ENCODE results near the gene HSD17B2. TPM values are rescaled to one million over a fixed set of nuclear protein-coding genes. Genes with fewer than 3 reads are reported as not detected.

The HSD17B2 gene
- total RNA-seq, 1 donor from 2014 or later, result 105 TPM

DNA sequence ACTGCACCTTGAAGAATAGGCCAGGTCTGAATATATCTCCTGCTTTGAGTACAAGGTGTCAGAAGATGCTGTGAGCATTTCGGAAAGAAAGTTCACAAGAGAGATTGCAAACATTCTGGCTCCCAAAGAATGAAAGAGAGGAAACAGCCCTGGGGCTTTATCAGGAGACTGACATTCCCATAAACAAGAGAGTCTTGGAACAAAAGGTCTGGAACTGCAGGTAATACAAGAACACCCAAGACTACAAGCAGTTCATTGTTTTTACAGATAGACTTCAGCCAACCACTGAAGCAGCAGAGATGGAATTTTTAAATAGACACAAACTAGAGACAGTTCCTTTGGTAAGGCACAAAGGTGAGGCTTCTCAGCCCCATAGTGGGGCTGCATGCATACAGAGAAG lies 14.4 kb downstream of the HSD17B2 start:
- no peak for DNase-seq (ENCODE audit: low read depth in 2 of 2)

DNA sequence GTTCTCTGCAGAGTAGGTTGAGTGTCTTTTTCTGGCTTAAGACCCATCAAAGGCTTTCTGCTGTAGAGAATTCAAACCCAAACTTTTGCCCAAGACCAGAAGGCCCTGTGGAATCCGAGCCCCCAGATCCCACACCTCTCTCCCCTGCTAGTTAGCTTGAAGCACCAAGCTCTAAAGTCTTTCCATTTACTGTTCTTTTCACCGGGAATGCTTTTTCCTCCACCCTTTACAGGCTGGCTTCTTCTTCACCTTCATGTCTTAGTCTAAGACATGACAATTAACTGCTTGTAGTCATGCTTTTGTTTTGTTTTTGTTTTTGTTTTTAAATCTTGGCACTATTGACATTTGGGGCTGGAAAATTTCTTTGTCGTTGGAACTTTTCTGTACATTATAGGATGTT lies 15.5 kb downstream of the HSD17B2 start:
- no peak for DNase-seq (ENCODE audit: low read depth in 2 of 2)

DNA sequence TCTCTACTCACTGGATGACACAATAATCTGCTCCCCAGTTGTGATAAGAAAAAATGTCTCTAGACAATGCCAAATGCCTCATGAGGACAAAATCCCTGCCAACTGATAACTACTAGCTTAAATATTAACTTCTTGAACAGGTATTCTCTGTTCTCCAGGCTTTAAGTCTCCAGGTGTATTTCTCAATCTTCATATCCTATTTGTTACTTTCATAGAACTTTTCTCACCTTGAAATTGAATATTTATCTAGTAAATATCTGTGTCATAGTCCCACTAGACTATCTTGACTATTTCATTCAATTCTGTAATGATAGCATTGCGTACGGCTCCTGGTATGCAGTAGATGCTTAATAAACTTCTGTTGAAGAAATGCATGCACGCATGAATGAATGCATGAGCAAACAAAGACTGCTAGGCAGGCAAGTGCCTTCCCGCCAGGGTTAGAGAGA lies 15.9 kb downstream of the HSD17B2 start:
- DNase-seq (ENCODE audit: low read depth in 2 of 2), result no peak

DNA sequence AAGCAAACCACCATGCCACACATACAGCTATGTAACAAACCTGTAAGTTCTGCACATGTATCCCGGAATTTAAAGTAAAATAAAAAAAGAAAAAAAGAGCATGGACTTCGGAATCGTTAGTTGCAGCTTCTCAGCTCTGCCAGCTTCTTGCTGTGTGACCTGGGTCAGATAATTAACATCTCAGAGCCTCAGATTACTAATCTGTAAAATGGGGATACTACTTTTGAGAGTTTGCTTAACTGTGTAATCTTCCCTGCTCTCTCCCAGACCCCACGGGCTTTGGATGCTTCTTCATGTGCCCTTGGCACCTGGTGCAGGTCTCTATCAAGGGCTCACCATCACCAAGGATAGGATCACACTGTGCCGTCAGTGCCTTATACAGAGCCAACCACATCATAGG lies 16.6 kb downstream of the HSD17B2 start:
- DNase-seq (ENCODE audit: low read depth in 2 of 2), result no peak

DNA sequence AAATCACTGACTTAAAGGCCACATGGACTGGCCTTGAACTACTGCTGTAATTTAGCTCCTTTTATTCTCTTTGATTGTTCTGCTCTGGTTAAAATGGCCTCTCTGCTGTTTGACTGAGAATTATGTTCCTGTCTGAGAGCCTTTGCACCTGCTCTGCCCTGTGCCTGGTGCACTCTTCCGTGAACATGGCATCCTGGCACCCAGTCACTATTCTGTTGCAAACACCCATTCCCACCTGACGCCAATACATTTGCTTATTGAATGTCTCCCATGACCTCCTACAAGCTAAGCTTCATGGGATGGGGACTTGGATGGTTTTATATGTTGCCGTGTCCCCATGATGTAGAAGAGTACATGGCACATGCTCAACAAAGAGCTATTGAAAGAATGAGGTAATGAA lies 20.1 kb downstream of the HSD17B2 start:
- DNase-seq (ENCODE audit: low read depth in 2 of 2), result no peak

DNA sequence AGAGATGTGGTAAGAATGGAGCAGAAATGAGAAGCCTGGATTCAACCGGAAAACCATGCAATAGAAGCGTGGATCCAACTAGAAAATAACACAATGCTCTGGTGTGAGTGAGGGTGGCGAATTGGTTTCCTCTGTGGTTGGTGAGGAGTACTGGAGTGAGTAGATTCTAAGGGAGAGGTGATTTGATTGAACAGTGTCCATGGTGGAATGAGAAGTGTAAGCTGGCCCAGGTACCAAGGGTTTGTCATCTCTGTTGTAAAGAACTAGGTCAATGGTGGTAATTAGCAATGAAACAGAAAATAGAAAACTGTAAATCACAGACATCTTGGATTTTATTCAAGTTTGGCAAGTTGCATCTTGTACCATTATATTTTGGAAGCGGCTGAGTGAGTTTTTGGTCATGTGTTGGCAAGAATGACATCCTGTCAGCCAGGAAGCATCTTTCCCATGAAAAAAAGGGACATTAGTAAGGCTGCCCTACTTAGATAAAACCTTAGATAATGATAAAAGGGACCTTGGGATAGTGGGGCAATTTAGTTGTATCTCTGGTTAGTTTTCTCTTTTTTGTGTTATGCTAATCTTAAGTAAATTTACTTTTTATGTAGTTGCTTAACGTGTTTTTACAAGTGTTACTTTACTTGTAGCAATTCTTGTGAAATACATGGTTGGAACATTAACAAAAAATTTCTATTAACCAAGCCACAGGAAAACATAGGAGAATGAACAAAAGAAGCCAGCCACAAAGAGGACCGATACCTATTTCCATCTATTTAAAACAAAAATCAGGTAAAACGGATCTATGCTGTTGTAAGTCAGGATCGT lies 20.9 kb downstream of the HSD17B2 start:
- DNase-seq (ENCODE audit: low read depth in 2 of 2), result no peak

DNA sequence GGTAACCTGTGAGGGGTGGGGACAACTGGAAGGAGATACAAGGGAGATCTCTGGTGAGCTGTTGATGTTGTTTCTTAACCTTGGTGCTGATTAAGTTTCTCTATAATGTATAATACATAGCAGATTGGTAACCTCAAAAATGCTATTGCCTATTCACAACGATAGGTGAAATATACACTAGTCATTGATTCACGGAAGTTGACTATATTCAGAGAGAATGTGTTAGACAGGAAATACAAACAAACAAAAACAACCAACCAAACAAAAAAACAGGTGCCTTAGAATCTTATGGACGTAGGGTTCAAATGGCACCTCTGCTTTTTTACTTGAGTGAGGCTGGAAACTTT lies 21.5 kb downstream of the HSD17B2 start:
- no peak for DNase-seq (ENCODE audit: low read depth in 2 of 2)

DNA sequence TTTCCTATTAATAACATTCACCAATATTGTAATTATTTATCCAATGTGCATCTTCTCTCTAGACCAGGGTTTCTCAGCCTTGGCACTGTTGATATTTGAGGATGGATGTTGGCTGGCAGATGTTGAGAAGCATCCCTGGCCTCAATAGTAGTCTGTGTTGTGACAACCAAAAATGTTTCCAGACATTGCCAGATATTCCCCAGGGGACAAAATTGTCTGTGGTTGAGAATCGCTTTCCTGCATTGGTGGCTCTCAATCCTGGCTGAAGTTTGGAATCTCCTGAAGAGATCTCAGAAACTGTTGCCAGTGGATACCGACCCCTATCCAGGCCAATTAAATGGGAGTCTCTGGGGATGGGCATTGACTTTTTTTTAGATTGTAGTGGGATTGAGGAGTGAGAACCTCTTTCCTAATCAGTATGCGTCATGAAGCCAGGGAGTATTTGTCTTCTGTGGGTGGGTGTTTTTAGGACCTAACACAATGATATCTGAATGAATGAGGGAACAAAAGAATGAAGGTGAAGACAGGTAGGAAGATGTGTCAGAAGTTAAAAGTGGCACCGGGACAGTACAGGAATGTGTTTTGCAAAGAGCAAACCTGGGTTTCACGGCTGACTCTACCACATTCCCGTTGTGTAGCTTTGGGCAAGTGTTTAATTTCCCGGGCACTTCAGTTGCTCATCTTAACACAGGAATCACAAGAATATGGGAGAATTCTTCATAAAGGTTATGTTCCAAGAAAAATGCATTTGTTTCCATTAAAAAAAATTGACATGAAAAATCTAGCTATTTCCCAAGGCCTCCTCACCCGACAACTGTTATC lies 24.3 kb downstream of the HSD17B2 start:
- no peak for DNase-seq (ENCODE audit: low read depth in 2 of 2)

DNA sequence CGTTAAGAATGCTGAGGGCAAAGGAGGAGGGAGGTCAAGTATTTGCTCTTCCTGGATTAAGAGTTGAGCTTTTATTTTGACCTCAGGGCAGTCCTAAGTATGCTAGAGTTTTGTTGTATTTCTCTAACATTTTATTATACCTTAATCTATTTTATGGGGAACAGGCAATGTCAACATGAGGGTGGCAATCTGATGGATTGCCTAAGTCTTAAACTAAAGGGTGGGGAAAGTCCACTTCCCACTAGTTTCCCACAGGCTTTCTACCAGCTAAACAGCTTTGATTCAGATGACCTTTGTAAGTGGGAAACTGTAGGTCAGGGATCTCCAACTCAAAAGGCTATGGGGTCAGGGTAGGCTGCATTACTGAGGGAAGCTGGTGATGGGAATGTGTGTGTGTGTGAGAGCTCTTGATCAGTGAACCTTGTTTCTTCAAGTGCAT lies 24.9 kb downstream of the HSD17B2 start:
- DNase-seq (ENCODE audit: low read depth in 2 of 2), result no peak

DNA sequence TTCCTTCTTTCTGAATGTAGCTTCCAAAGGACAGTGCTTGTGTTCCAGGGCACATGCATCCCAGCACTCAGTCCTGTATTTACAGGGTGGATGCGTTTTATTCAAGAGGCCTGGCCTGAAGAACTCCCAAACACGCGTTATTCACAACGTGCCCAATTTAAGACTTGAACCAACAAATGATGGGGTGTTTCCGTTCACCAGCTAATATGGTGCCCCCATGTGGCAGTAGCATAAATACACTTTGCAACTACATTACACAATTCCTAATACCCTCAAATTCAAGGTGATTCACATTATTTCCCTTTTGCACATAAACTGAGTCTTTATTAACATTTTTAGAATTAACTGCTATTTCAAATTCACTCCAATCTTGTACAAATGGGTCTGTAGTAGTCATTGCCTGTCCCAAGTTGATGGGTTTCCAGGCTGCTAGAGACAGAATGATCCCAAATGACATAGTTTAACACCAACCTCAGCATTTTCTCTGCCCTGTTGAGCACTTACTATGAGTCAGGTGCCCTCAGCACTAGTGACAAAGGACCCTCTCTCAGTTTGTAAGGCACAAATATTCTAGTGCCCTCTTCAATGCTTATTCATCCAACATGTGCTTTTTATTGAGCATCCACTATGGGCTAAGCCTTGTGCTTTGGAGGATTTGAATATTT lies 26.9 kb downstream of the HSD17B2 start:
- DNase-seq (ENCODE audit: low read depth in 2 of 2), result peak; percentile 31 to 63

DNA sequence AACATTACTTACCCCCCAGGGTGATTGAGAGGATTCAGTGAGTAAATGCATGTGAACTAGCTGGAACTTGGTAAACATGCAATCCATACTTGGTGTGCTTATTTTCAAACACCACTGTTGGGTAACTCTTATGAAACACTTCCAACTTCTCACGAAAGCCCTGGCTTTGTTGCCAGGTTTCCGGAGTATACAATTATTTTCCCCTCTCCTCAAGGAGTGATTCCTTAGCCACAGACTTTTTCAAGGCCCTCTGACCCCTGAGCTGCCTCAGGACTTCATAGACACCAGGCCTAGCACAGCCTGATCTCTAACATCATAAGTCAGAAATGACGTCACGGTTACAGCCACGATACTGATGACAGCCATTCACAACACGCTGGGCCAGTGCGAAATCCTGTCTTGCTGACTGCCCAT lies 27.6 kb downstream of the HSD17B2 start:
- no peak for DNase-seq (ENCODE audit: low read depth in 2 of 2)

DNA sequence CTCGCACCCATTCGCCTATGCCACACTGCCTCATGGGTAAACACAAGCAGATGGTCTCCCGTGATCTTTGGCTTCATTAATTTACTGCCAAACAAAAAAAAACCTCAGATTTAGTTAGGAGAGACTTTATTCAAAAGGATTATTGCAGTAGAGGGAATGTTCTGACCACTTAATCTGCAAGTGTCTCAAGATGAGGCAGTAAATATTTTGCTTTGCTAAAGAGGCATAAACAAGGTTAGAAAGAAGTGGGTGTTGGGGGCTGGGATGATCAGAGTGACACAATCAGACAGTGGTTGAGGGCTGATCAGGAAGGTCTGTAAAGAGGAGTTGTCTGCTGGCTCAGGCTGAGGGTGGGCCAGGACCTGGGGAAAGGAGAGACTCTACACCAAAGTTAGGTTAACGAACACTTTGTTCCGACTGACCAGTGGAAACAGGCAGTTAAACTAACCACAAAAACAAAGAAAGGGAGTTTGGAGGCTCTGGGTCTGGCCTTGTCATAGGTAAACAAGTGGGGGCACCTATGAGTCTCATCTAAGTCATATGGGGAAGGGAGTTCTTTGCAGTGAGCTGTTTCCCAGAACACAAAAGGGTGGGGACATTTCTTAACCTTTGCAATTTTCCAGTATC lies 28.5 kb downstream of the HSD17B2 start:
- DNase-seq (ENCODE audit: low read depth in 2 of 2), result no peak

DNA sequence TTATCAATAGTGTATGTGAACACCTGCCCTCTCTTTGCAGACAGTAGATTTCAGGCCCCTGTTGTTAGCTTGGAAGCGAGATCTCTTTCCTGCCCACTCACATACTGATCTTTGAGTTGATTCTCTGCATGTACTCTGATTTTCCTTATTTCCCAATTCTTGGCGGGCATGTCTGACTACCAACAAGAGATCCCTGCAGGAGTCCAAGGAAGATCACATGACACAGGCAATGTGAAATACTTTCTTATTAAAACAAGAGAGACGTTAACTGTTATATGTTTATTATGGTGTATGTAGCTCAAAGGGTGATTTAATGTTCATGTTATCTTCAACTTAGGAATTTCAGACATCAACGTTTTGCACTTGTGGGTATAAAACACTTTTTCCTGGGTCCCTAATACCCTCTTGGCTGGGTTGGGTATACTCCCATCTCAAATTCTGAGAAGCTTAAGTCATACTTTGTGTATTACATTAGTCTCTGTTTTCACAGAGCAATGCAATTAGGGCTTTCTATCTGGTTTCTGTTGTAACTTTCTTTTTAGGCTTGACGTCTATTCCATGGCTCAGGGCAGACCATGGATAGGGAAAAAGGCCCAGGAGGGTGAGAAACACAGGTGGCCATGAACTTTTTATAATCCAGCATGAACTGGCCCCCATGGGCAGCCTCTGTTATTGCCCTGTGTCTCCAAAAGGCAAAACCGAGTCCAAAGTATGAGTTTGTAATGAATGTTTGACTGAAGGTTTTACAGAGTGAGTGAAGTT lies 32.2 kb downstream of the HSD17B2 start:
- DNase-seq (ENCODE audit: low read depth in 2 of 2), result no peak

DNA sequence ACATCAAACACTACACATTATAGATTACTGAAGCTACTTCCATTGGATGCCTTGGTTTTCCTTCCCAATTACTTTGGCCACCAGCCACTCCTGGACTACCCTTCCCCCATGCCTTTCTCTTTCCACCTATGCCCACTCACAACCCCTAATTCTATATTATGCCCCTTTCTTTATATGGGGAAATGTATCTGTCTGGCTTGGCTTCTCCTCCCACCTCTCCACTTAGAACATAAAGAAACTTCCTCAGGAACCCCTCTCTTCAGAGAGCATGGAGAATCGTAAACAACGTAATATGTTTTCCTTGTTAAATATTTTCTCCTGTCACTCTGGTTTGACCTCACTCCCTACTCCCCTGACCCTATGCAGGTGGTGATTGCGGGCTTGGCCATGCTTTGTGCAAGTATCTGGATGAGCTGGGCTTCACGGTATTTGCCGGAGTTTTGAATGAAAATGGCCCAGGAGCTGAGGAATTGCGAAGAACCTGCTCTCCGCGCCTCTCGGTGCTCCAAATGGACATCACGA lies 32.8 kb downstream of the HSD17B2 start:
- no peak for DNase-seq (ENCODE audit: low read depth in 2 of 2)

DNA sequence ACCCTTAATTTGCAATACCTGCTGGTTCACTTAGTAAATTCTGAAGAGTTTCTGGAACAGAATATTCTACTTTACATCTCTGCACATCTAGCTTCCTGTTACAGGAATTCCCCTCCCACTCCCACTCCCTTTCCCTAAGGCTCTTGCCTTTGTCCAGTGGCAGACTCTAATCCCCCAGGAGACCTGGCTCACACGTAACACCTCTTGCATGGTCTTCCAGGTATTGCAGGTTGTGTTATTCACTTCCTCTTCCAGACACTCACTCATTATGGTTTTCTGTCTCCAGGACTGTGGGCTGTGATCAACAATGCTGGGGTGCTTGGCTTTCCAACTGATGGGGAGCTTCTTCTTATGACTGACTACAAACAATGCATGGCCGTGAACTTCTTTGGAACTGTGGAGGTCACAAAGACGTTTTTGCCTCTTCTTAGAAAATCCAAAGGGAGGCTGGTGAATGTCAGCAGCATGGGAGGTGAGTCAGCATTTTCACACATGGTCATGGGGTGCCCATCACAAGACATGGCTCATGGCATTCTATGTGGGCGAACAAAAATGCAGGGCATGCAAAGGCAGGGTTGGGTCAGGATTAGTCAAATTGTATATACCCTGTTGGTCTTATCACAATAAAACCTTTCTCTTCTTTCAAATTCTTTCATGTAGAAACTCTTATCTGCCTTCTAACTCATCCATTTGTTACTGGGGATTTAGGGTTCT lies 35.8 kb downstream of the HSD17B2 start:
- no peak for DNase-seq (ENCODE audit: low read depth in 2 of 2)

DNA sequence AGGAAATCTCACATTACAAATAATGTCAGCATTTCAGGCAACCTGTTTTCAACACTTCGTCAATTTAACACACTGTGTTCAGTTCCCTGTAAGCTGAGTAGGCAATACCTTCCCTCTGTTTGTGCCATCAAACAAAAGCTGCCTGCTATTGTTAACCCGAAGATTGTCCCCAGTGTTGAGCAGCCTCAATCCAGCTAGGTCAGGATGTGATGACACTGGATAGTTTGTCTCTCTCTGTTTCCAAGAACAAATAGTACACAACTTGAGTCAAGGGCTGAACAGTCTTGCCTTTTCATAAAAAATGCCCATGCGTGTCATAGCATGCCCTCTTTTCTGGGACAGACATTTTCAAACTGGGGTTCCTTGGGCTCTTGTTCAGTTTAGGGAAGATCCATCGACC lies 36.4 kb downstream of the HSD17B2 start:
- DNase-seq (ENCODE audit: low read depth in 2 of 2), result peak in 1 of 2 donors; percentile 3

DNA sequence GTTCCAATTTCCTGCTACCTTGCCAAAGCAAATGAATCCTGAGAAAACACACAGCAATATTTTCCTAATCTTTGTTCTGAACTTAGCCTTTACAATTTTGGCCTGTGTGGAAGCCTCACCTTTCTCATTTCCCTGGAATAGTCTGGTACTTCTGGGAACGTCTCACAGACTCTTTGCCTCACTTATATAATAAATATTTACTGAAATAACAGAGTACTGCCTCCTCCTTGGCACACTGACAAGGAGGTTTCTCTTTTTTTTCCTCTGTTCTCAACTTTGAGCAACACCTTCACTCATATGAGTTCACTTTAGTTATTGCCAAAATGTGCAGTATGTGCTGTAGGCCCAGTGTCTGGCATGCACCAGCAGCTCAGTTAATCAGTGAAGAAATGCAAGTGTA lies 37.3 kb downstream of the HSD17B2 start:
- peak in 1 of 2 donors; percentile 17 for DNase-seq (ENCODE audit: low read depth in 2 of 2)

DNA sequence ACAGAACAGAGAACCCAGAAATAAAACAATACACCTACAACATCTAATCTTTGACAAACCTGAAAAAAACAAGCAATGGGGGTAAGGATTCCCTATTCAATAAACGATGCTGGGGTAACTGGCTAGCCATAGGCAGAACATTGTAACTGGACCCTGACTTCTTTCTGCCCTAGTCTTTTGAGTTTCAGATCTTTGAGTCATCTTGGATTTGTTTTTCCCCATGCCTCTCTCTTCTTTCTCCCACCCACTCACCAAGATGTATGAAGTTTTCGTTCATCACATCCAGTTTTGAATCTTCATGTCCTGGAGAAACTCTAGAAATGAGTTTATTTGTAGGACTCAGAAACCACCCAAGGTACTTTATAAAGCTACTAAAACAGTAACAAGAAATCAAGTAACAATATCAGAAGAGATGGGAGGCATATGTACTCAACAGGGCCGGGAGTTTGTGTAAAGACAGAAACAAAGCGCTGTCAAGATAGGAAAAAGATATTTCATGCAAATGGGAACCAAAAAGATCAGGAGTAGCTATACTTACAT lies 39.0 kb downstream of the HSD17B2 start:
- DNase-seq (ENCODE audit: low read depth in 2 of 2), result no peak

DNA sequence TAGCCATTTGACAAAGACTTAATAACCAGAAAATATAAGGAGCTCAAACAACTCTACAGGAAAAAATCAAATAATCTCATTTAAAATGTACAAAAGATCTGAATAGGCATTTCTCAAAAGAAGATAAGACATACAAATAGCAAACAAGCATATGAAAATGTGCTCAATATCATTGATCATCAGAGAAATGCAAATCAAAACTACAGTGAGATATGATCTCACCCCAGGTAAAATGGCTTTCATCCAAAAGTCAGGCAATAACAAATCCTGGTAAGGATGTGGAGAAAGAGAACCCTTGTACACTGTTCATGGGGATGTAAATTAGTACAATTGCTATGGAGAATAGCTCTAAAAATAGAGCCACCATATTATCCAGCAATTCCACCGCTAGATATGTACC lies 43.1 kb downstream of the HSD17B2 start:
- DNase-seq (ENCODE audit: low read depth in 2 of 2), result no peak

DNA sequence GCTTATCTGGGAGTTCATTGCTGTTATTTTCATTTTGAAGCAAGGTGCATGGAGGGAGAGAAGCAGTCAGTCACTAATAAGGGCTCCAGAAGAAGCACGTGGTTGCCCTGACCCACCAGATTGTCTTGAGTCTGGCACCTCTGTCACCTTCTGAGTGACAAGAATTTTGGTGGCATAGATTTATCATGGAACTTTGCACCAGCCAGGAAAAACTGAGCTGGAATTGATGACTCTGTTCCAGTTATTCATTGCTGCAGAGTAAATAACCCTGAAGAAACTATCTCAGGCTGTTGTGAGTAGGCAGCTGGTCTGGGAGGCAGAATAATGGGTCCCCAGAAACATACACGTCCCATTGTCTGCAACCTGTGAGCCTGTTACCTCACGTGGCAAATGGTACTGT lies 44.8 kb downstream of the HSD17B2 start:
- DNase-seq (ENCODE audit: low read depth in 2 of 2), result no peak

All from dermis microvascular lymphatic vessel endothelial cell (primary cell).